GM18526 (cell line): ENCODE results near the gene CISH.

Experiments
- POLR2A ChIP-seq: IDR thresholded peaks from 3 replicates; pipeline ENCODE4 v1.6.1; 2011; ENCODE audit not compliant: insufficient read length; ENCODE audit errors: extremely low read depth

Gene CISH

GRCh38 chr3:50609071-50609762 lies 2.4 kb downstream of the CISH start:
- no peak for TF ChIP-seq POLR2A

- no peak for TF ChIP-seq POLR2A
Observed at GRCh38 chr3:50608278-50608677, 3.3 kb downstream of the CISH start.

- TF ChIP-seq POLR2A = no peak
Observed at GRCh38 chr3:50607271-50608091, 4.1 kb downstream of the CISH start.

GRCh38 chr3:50606596-50606995 lies 5.0 kb downstream of the CISH start:
- TF ChIP-seq POLR2A = no peak

- no peak for TF ChIP-seq POLR2A
Observed at GRCh38 chr3:50605901-50606326, 5.7 kb downstream of the CISH start.

GRCh38 chr3:50604628-50605588 lies 6.7 kb downstream of the CISH start:
- TF ChIP-seq POLR2A = no peak

- no peak for TF ChIP-seq POLR2A
Observed at GRCh38 chr3:50604110-50604621, 7.4 kb downstream of the CISH start.

GRCh38 chr3:50603261-50604109 lies 8.1 kb downstream of the CISH start:
- no peak for TF ChIP-seq POLR2A

- no peak for TF ChIP-seq POLR2A
Observed at GRCh38 chr3:50602595-50603191, 8.9 kb downstream of the CISH start.

- TF ChIP-seq POLR2A = peak; percentile 45
Observed at GRCh38 chr3:50600841-50601591, 10.6 kb downstream of the CISH start.

GRCh38 chr3:50600141-50600753 lies 11.3 kb downstream of the CISH start:
- no peak for TF ChIP-seq POLR2A

- TF ChIP-seq POLR2A = no peak
Observed at GRCh38 chr3:50599716-50600118, 11.9 kb downstream of the CISH start.

GRCh38 chr3:50599115-50599715 lies 12.4 kb downstream of the CISH start:
- TF ChIP-seq POLR2A = no peak
